Vagina (tissue), 2 donors: Measurements from ENCODE around the gene PHF11. TPM values are rescaled to one million over a fixed set of nuclear protein-coding genes. Genes with fewer than 3 reads are reported as not detected.

Source experiments
- DNase-seq, 2 donors: peaks; one replicate each; pipeline ENCODE4 v3.0.0-alpha.2; 2017; ENCODE audit errors: extremely low spot score in 2 of 2
- H3K27ac ChIP-seq: fragments of 200-600 bp; sonication (generic); one replicate; pipeline ENCODE4 v1.5.1; 2019
- H3K27me3 ChIP-seq: fragments of 200-600 bp; sonication (generic); one replicate; pipeline ENCODE4 v1.5.1; 2019
- H3K36me3 ChIP-seq, 2 donors: fragments of 200-600 bp; sonication (generic); one replicate each; pipeline ENCODE4 v1.5.1; 2017 to 2019
- H3K4me1 ChIP-seq: fragments of 200-600 bp; sonication (generic); one replicate; pipeline ENCODE4 v1.5.1; 2019
- H3K4me3 ChIP-seq, 2 donors: fragments of 200-600 bp; sonication (generic); 1 replicate in 1 of 2; 2 replicates in 1 of 2; pipeline ENCODE4 v1.5.1; 2016 to 2019
- H3K9me3 ChIP-seq: fragments of 200-600 bp; sonication (generic); one replicate; pipeline ENCODE4 v1.5.1; 2019
- CTCF ChIP-seq, 3 experiments: fragments of 450-650 bp in 2 of 3; fragments of 200-600 bp in 1 of 3; sonication (generic) in 1 of 3; IDR thresholded peaks; one replicate each; pipeline ENCODE4 v1.5.1; 2017 to 2019; ENCODE audit warnings: antibody characterized with exemption in 3 of 3, mild to moderate bottlenecking in 2 of 3, moderate library complexity in 2 of 3
- POLR2A ChIP-seq, 2 donors: fragments of 450-650 bp; IDR thresholded peaks; one replicate each; pipeline ENCODE4 v1.6.1; 2017; ENCODE audit warnings: antibody characterized with exemption in 2 of 2, mild to moderate bottlenecking in 2 of 2, moderate library complexity in 2 of 2
- POLR2AphosphoS5 ChIP-seq, 2 donors: sonication (generic); formaldehyde crosslinking; IDR thresholded peaks; one replicate each; pipeline ENCODE4 v1.9.0; 2017; ENCODE audit warnings: antibody characterized with exemption in 2 of 2, mild to moderate bottlenecking in 2 of 2, low read depth in 1 of 2; ENCODE audit not compliant: insufficient read depth in 1 of 2
- intact Hi-C: fragments of 100-400 bp; cut with DNase I; formaldehyde crosslinking; loops from one replicate; pipeline ENCODE4 v1.15.1; 2023
- total RNA-seq: library from RNA; depleted of rRNA; stranded (reverse); fragments of >200 nt; gene quantifications from one replicate; pipeline ENCODE4 v1.2.3, GENCODE V29; 2016

The PHF11 gene
- 44.9 TPM for total RNA-seq

- H3K4me3 ChIP-seq, result peak within 1 kb of the TSS; percentile 67 to 71
- H3K9me3 ChIP-seq, result no peaks in the 10 kb centered on the region
- no peak for DNase-seq
- peak within 1 kb of the TSS; percentile 85 for H3K27ac ChIP-seq
- TF ChIP-seq CTCF (IDR thresholded peaks at IDR 0.05) (peak in 1 of 3 experiments; percentile 11), POLR2AphosphoS5 (IDR thresholded peaks at IDR 0.05; ENCODE audit: insufficient read depth in 1 of 2, low read depth in 1 of 2) (peak in 1 of 2 donors; percentile 43), POLR2A (IDR thresholded peaks at IDR 0.05) (peak in 1 of 2 donors; percentile 24)
- H3K27me3 ChIP-seq, result no peaks in the 10 kb centered on the region
- no peaks in the 10 kb centered on the region for H3K36me3 ChIP-seq
- intact Hi-C loops, result no loop called here
- peaks cover 9% of the 10 kb centered on the region for H3K4me1 ChIP-seq
Measured at GRCh38 chr13:49495783-49496762, at the start of gene PHF11. Gene PHF11, plus strand, starts transcription at chr13:49495953. Its CDS starts 49 bp downstream, at chr13:49496002.

GRCh38 chr13:49446473-49446872 is 49.3 kb upstream of the PHF11 start:
- H3K27ac ChIP-seq, result peak overlapping the region; percentile 98
- no peak overlapping the region for H3K4me3 ChIP-seq
- intact Hi-C loops, result no loop called here
- no peak for DNase-seq
- peaks cover 37% of the 10 kb centered on the region for H3K4me1 ChIP-seq
- no peaks in the 10 kb centered on the region for H3K9me3 ChIP-seq
- no peaks in the 10 kb centered on the region for H3K27me3 ChIP-seq
- H3K36me3 ChIP-seq, result no peaks in the 10 kb centered on the region
- TF ChIP-seq POLR2AphosphoS5 (IDR thresholded peaks at IDR 0.05; ENCODE audit: insufficient read depth in 1 of 2, low read depth in 1 of 2), result no peak
- no peak for TF ChIP-seq CTCF (IDR thresholded peaks at IDR 0.05)
- TF ChIP-seq POLR2A (IDR thresholded peaks at IDR 0.05), result no peak

- Histone ChIP-seq H3K4me3 (no peak overlapping the region), H3K27me3 (no peaks in the 10 kb centered on the region), H3K36me3 (no peaks in the 10 kb centered on the region), H3K27ac (no peak overlapping the region), H3K4me1 (peaks cover 31% of the 10 kb centered on the region), H3K9me3 (no peaks in the 10 kb centered on the region)
- intact Hi-C loops, result no loop called here
- DNase-seq, result no peak
- no peak for TF ChIP-seq POLR2AphosphoS5 (IDR thresholded peaks at IDR 0.05; ENCODE audit: insufficient read depth in 1 of 2, low read depth in 1 of 2)
- no peak for TF ChIP-seq POLR2A (IDR thresholded peaks at IDR 0.05)
- no peak for TF ChIP-seq CTCF (IDR thresholded peaks at IDR 0.05)
Measured at GRCh38 chr13:49448753-49449152, 47.0 kb upstream of the PHF11 start.

- H3K4me1 ChIP-seq, result peaks cover 24% of the 10 kb centered on the region
- no peak for TF ChIP-seq POLR2A (IDR thresholded peaks at IDR 0.05)
- no peak for TF ChIP-seq POLR2AphosphoS5 (IDR thresholded peaks at IDR 0.05; ENCODE audit: insufficient read depth in 1 of 2, low read depth in 1 of 2)
- no peak for TF ChIP-seq CTCF (IDR thresholded peaks at IDR 0.05)
- H3K27me3 ChIP-seq, result no peaks in the 10 kb centered on the region
- intact Hi-C loops, result no loop called here
- H3K4me3 ChIP-seq, result no peak overlapping the region
- H3K36me3 ChIP-seq, result no peaks in the 10 kb centered on the region
- H3K27ac ChIP-seq, result no peak overlapping the region
- H3K9me3 ChIP-seq, result no peaks in the 10 kb centered on the region
- no peak for DNase-seq
Measured at GRCh38 chr13:49450105-49450819, 45.5 kb upstream of the PHF11 start.
